ENCODE data around the gene ZBTB1. TPM values are rescaled to one million over a fixed set of nuclear protein-coding genes. Genes with fewer than 3 reads are reported as not detected.

ZBTB1 gene
- total and polyA plus RNA-seq, 4 donors = 5.4 to 29.3 (median 10.7) TPM

- Histone ChIP-seq H3K27ac (ENCODE audit: low read depth in 1 of 2, low read length in 2 of 2) (no peak overlapping the region), H3K4me3 (ENCODE audit: low read depth in 1 of 3, low read length in 3 of 3) (peak overlapping the region in 1 of 3 donors; percentile 3), H3K27me3 (ENCODE audit: control insufficient read depth in 4 of 4, insufficient read depth in 4 of 4, low read length in 3 of 4) (peaks cover 0 to 4% (median 0%) of the 10 kb centered on the region in 4 donors), H3K4me1 (ENCODE audit: control insufficient read depth in 4 of 4, insufficient read depth in 4 of 4, low read length in 3 of 4) (peaks cover 0 to 12% (median 2%) of the 10 kb centered on the region in 4 donors), H3K9me3 (ENCODE audit: control insufficient read depth in 4 of 4, low read length in 3 of 4) (peaks cover 0 to 11% (median 3%) of the 10 kb centered on the region in 4 donors), H3K9ac (ENCODE audit: low read depth in 1 of 2, low read length in 2 of 2) (no peak overlapping the region), H3K36me3 (ENCODE audit: control insufficient read depth in 4 of 4, insufficient read depth in 3 of 4, low read depth in 1 of 4, low read length in 3 of 4) (no peaks in the 10 kb centered on the region)
- no peak for TF ChIP-seq NR2F2 (IDR thresholded peaks at IDR 0.05)
- no peak for DNase-seq (ENCODE audit: low spot score)
- WGBS = 62% methylated on average over 4 of the region's 4 CpGs
Measured at GRCh38 chr14:64542836-64543201, 38.2 kb downstream of the ZBTB1 start.

GRCh38 chr14:64544607-64545312 lies 40.2 kb downstream of the ZBTB1 start:
- H3K27me3 ChIP-seq (ENCODE audit: control insufficient read depth in 4 of 4, insufficient read depth in 4 of 4, low read length in 3 of 4) = peaks cover 0 to 4% (median under 1%) of the 10 kb centered on the region in 4 donors
- no peak overlapping the region for H3K27ac ChIP-seq (ENCODE audit: low read depth in 1 of 2, low read length in 2 of 2)
- H3K4me1 ChIP-seq (ENCODE audit: control insufficient read depth in 4 of 4, insufficient read depth in 4 of 4, low read length in 3 of 4) = peaks cover 0 to 14% (median 3%) of the 10 kb centered on the region in 4 donors
- WGBS = 75% methylated on average over 5 of the region's 5 CpGs
- H3K9me3 ChIP-seq (ENCODE audit: control insufficient read depth in 4 of 4, low read length in 3 of 4) = peaks cover 0 to 11% (median 3%) of the 10 kb centered on the region in 4 donors
- TF ChIP-seq SP1 (IDR thresholded peaks at IDR 0.05) (no peak), TAF1 (conservative IDR thresholded peaks at IDR 0.05) (no peak), RXRA (IDR thresholded peaks at IDR 0.05) (no peak), GABPA (IDR thresholded peaks at IDR 0.05 in 1 of 2, conservative IDR thresholded peaks at IDR 0.05 in 1 of 2) (no peak), HNF4G (IDR thresholded peaks at IDR 0.05) (no peak), FOXA2 (IDR thresholded peaks at IDR 0.05) (no peak), ATF3 (IDR thresholded peaks at IDR 0.05) (no peak), FOXA1 (IDR thresholded peaks at IDR 0.05) (no peak), MAX (IDR thresholded peaks at IDR 0.05) (no peak)
- DNase-seq (ENCODE audit: low spot score) = no peak
- no peaks in the 10 kb centered on the region for H3K36me3 ChIP-seq (ENCODE audit: control insufficient read depth in 4 of 4, insufficient read depth in 3 of 4, low read depth in 1 of 4, low read length in 3 of 4)
- no peak overlapping the region for H3K4me3 ChIP-seq (ENCODE audit: low read depth in 1 of 3, low read length in 3 of 3)
- no peak overlapping the region for H3K9ac ChIP-seq (ENCODE audit: low read depth in 1 of 2, low read length in 2 of 2)

- no peak overlapping the region for H3K27ac ChIP-seq (ENCODE audit: low read depth in 1 of 2, low read length in 2 of 2)
Measured at GRCh38 chr14:64549016-64549415, 44.4 kb downstream of the ZBTB1 start.

More at GRCh38 chr14:64549016-64549415, 44.4 kb downstream of the ZBTB1 start:
- Histone ChIP-seq H3K9me3 (ENCODE audit: control insufficient read depth in 4 of 4, low read length in 3 of 4) (no peaks in the 10 kb centered on the region), H3K27me3 (ENCODE audit: control insufficient read depth in 4 of 4, insufficient read depth in 4 of 4, low read length in 3 of 4) (peaks cover 0 to 9% (median 2%) of the 10 kb centered on the region in 4 donors), H3K36me3 (ENCODE audit: control insufficient read depth in 4 of 4, insufficient read depth in 3 of 4, low read depth in 1 of 4, low read length in 3 of 4) (no peaks in the 10 kb centered on the region), H3K4me1 (ENCODE audit: control insufficient read depth in 4 of 4, insufficient read depth in 4 of 4, low read length in 3 of 4) (peaks cover 0 to 8% (median 5%) of the 10 kb centered on the region in 4 donors), H3K9ac (ENCODE audit: low read depth in 1 of 2, low read length in 2 of 2) (no peak overlapping the region), H3K4me3 (ENCODE audit: low read depth in 1 of 3, low read length in 3 of 3) (no peak overlapping the region)
- TF ChIP-seq FOXA1 (IDR thresholded peaks at IDR 0.05) (no peak), REST (IDR thresholded peaks at IDR 0.05) (no peak), HNF4G (IDR thresholded peaks at IDR 0.05) (no peak), FOXA2 (IDR thresholded peaks at IDR 0.05) (no peak), MAX (IDR thresholded peaks at IDR 0.05) (no peak), RXRA (IDR thresholded peaks at IDR 0.05) (no peak), EGR1 (IDR thresholded peaks at IDR 0.05; ENCODE audit: low read depth in 2 of 2) (no peak)
- no peak for DNase-seq (ENCODE audit: low spot score)
- 91% methylated on average over 1 of the region's 1 CpG for WGBS

Measured in liver (tissue), 9 donors.